A549 treated with AZD9567 at 1 μM for 4 hours (cell line): ENCODE measurements around the gene SECISBP2. TPM values are rescaled to one million over a fixed set of nuclear protein-coding genes. Genes with fewer than 3 reads are reported as not detected.

Experiments
- total RNA-seq: library from RNA; stranded (reverse); fragments of 200-300 nt; extraction: Qiagen RNA extraction; gene quantifications from 5 replicates; pipeline ENCODE4 v1.2.3, GENCODE V29; 2022; ENCODE audit not compliant: insufficient read depth

SECISBP2 gene, protein sequence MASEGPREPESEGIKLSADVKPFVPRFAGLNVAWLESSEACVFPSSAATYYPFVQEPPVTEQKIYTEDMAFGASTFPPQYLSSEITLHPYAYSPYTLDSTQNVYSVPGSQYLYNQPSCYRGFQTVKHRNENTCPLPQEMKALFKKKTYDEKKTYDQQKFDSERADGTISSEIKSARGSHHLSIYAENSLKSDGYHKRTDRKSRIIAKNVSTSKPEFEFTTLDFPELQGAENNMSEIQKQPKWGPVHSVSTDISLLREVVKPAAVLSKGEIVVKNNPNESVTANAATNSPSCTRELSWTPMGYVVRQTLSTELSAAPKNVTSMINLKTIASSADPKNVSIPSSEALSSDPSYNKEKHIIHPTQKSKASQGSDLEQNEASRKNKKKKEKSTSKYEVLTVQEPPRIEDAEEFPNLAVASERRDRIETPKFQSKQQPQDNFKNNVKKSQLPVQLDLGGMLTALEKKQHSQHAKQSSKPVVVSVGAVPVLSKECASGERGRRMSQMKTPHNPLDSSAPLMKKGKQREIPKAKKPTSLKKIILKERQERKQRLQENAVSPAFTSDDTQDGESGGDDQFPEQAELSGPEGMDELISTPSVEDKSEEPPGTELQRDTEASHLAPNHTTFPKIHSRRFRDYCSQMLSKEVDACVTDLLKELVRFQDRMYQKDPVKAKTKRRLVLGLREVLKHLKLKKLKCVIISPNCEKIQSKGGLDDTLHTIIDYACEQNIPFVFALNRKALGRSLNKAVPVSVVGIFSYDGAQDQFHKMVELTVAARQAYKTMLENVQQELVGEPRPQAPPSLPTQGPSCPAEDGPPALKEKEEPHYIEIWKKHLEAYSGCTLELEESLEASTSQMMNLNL
- total RNA-seq = 20.0 to 23.3 TPM (median 21.4 TPM) in 5 replicates

DNA sequence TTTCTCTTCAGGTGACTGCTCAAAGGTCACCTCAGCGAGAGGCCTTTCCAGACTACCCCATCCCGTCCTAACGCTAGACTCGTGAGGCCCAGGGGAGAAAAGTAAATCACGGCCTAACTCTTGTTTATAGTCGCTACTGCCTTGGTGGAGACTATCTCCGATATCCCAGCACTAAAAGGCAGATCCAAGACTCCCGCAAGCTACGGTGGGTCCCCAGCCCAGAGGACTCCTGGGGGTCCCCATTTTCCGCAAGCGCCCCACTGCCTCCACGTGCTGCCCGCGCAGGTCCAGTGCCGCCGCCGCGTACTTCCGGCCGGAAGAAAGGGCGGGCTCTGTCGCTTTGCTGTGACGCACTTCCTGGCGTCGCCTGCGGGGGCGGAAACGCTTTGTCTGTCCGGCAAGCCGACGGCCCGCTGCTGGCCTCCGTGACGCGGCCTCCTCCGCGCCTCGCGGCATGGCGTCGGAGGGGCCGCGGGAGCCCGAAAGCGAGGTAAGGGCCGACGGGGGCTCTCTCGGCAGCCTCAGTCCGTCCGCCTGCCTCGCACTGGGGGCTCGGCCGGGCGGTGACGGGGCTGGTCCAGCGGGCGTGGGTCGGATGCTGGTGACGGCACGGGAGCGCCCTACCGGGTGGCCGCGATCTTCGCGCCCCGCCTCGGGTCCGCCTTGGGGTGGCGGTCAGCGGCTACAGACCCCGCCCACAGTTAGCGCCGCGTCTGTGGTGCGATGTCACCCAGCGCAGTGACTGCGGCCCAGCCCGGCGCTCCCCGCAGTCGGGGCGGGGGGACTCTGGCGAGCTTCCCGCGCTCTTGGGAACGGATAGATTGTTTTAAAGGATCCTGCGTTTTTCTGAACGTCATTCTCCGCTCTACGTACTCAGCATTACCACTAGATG, at the start of gene SECISBP2:
SECISBP2 (plus strand) TSS at position 378 of the 892 bp plus-strand sequence; CDS start at position 455, 77 bp downstream.

DNA sequence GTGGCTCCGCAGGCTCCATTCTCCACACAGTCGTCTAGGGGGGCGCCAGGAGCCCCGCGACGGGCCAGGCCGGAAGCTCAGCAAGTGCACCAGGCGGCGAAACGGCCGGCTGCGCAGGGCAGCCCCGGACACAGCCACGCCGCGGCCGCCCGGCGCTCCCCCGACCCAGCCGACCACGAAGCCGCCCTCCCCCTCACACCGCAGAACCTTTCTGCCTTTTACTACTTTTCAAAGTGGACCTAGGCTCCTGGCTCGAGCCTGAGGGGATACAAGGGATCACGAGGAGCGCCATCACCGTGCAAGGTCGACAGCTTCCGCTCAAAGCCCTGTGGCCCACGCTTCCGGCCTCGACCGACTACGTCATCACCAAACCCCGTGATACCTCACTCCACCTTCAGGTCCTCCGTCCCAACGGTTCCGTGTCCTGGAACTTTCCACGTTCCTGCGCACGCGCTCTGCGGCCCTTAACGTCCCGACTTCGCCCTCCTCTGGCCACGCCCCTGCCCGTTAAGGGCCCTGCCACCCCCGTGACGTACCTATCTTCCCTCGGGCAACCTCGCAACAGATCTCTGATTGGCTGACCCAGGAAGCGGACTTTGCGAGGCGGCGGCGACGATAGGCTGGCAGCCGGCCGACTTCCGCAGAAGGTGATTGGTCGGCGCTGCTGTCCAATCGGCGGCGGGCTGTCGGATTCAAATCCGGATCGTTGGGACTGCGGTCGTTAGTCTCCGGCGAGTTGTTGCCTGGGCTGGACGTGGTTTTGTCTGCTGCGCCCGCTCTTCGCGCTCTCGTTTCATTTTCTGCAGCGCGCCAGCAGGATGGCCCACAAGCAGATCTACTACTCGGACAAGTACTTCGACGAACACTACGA, 7.6 kb upstream of the SECISBP2 start, which contains the start of gene CKS2:
CKS2 (plus strand) TSS at position 721 of the 871 bp plus-strand sequence; CDS start at position 819, 98 bp downstream.

Other genes starting within 250 kb of the SECISBP2 start
- 0.20 to 0.39 TPM (median 0.22 TPM) in 5 replicates for gene SHC3, start 139.7 kb upstream of the SECISBP2 start, total RNA-seq
- 388 to 535 TPM (median 411 TPM) in 5 replicates for gene CKS2, start 7.3 kb upstream of the SECISBP2 start, total RNA-seq
- gene SEMA4D, start 179.6 kb downstream of the SECISBP2 start, total RNA-seq = 4.1 to 6.3 TPM (median 5.5 TPM) in 5 replicates